ENCODE results near the gene MSH3. TPM values are rescaled to one million over a fixed set of nuclear protein-coding genes. Genes with fewer than 3 reads are reported as not detected.

MSH3 gene
- polyA plus RNA-seq, 1 donor (not counting 4 experiments of a cell fraction or from before 2014, with no cell fraction given): 11.1 TPM

DNA sequence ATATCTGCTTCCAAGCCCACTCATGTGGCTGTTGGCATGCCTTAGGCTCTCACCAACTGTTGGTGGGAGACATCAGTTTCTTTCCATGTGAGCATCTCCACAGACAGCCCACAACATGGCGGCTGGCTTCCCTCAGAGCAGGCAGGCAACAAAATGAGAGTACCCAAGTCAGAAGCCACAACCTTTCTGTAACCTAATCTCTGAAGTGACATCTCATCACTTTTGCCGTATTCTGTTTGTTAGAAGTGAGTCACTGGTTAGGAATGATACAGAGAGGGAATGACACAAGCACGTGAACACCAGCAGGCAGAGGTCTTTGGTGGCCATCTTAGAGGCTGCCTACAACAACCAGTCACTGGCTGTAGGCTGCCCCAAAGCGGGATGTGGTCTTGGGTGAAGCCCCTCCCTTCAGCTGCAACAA is 217.1 kb downstream of the MSH3 start:
- no peak overlapping the region for H3K4me3 ChIP-seq (ENCODE audit: control insufficient read depth in 2 of 3, extremely low read depth in 1 of 3, insufficient read depth in 2 of 3, low read depth in 1 of 3, low read length in 3 of 3)
- FAIRE-seq (no peak), DNase-seq (ENCODE audit: low read depth, low spot score) (no peak)

GRCh38 chr5:80874162-80874561 is 219.7 kb downstream of the MSH3 start:
- Histone ChIP-seq H2AFZ (ENCODE audit: control insufficient read depth, low read length) (no peak overlapping the region), H3K27me3 (ENCODE audit: control insufficient read depth, extremely low read depth, insufficient read depth, low read length) (no peaks in the 10 kb centered on the region), H3K27ac (ENCODE audit: control insufficient read depth, insufficient read depth, low read length) (no peak overlapping the region), H3K36me3 (ENCODE audit: control insufficient read depth in 2 of 2, extremely low read depth in 1 of 2, insufficient read depth in 2 of 2, low read length in 2 of 2) (peaks cover 2 to 4% of the 10 kb centered on the region in 2 experiments), H3K4me1 (ENCODE audit: control insufficient read depth, extremely low read depth, insufficient read depth, low read length) (peaks cover 4% of the 10 kb centered on the region), H3K4me2 (ENCODE audit: control insufficient read depth, extremely low read depth, insufficient read depth, low read depth, low read length) (no peak overlapping the region), H3K9ac (ENCODE audit: control insufficient read depth, extremely low read depth, insufficient read depth, low read length) (no peak overlapping the region), H4K20me1 (ENCODE audit: control insufficient read depth, extremely low read depth, insufficient read depth, low read length) (no peaks in the 10 kb centered on the region), H3K9me3 (ENCODE audit: control insufficient read depth, low read depth, low read length) (no peaks in the 10 kb centered on the region), H3K9me1 (ENCODE audit: control insufficient read depth, extremely low read depth, insufficient read depth, low read length) (no peaks in the 10 kb centered on the region), H3K79me2 (ENCODE audit: control insufficient read depth, insufficient read depth, low read length) (no peaks in the 10 kb centered on the region), H3K4me3 (ENCODE audit: control insufficient read depth in 2 of 3, extremely low read depth in 1 of 3, insufficient read depth in 2 of 3, low read depth in 1 of 3, low read length in 3 of 3) (no peak overlapping the region)
- TF ChIP-seq CTCF (optimal IDR thresholded peaks at IDR 0.05 in 1 of 3, IDR thresholded peaks at IDR 0.05 in 1 of 3, conservative IDR thresholded peaks at IDR 0.05 in 1 of 3; ENCODE audit: extremely low read depth in 1 of 3, insufficient read depth in 2 of 3, low read length in 3 of 3): no peak
- no peak for TF ChIP-seq EZH2 (IDR thresholded peaks at IDR 0.05; ENCODE audit: low read length)
- DNase-seq (ENCODE audit: low read depth, low spot score) (no peak), FAIRE-seq (no peak)
- dilution Hi-C loops (cut with MboI; ENCODE audit: extremely low pct_ligation_motif_present, low sequenced_read_pairs): no loop called here

More for the DNA sequence above, 217.1 kb downstream of the MSH3 start:
- H3K9me3 ChIP-seq (ENCODE audit: control insufficient read depth, low read depth, low read length): no peaks in the 10 kb centered on the region
- no peaks in the 10 kb centered on the region for H3K27me3 ChIP-seq (ENCODE audit: control insufficient read depth, extremely low read depth, insufficient read depth, low read length)
- peaks cover 0 to 2% of the 10 kb centered on the region in 2 experiments for H3K36me3 ChIP-seq (ENCODE audit: control insufficient read depth in 2 of 2, extremely low read depth in 1 of 2, insufficient read depth in 2 of 2, low read length in 2 of 2)
- H3K4me1 ChIP-seq (ENCODE audit: control insufficient read depth, extremely low read depth, insufficient read depth, low read length): peaks cover 4% of the 10 kb centered on the region
- H3K9me1 ChIP-seq (ENCODE audit: control insufficient read depth, extremely low read depth, insufficient read depth, low read length): no peaks in the 10 kb centered on the region
- no peak overlapping the region for H3K9ac ChIP-seq (ENCODE audit: control insufficient read depth, extremely low read depth, insufficient read depth, low read length)
- no peak overlapping the region for H3K4me2 ChIP-seq (ENCODE audit: control insufficient read depth, extremely low read depth, insufficient read depth, low read depth, low read length)
- dilution Hi-C loops (cut with MboI; ENCODE audit: extremely low pct_ligation_motif_present, low sequenced_read_pairs): no loop called here
- no peak overlapping the region for H3K27ac ChIP-seq (ENCODE audit: control insufficient read depth, insufficient read depth, low read length)
- H2AFZ ChIP-seq (ENCODE audit: control insufficient read depth, low read length): no peak overlapping the region
- no peaks in the 10 kb centered on the region for H4K20me1 ChIP-seq (ENCODE audit: control insufficient read depth, extremely low read depth, insufficient read depth, low read length)
- no peaks in the 10 kb centered on the region for H3K79me2 ChIP-seq (ENCODE audit: control insufficient read depth, insufficient read depth, low read length)
- no peak for TF ChIP-seq CTCF (optimal IDR thresholded peaks at IDR 0.05 in 1 of 3, IDR thresholded peaks at IDR 0.05 in 1 of 3, conservative IDR thresholded peaks at IDR 0.05 in 1 of 3; ENCODE audit: extremely low read depth in 1 of 3, insufficient read depth in 2 of 3, low read length in 3 of 3)
- TF ChIP-seq EZH2 (IDR thresholded peaks at IDR 0.05; ENCODE audit: low read length): no peak

All from keratinocyte (primary cell).